Measurements from ENCODE around the gene OGFR. TPM values are rescaled to one million over a fixed set of nuclear protein-coding genes. Genes with fewer than 3 reads are reported as not detected.
A peak's percentile ranks its signal among the peaks of the same experiment; 100 is the strongest.
"Not testable (repeated sequence)": the region's sequence is repeated elsewhere in the genome, so short reads cannot be mapped to it uniquely, and the experiment has no call there.

OGFR gene
- total RNA-seq, 1 donor from 2014 or later, result 56.5 TPM

GRCh38 chr20:62844182-62844581 is 39.5 kb downstream of the OGFR start:
- TF ChIP-seq, protein P1, sequence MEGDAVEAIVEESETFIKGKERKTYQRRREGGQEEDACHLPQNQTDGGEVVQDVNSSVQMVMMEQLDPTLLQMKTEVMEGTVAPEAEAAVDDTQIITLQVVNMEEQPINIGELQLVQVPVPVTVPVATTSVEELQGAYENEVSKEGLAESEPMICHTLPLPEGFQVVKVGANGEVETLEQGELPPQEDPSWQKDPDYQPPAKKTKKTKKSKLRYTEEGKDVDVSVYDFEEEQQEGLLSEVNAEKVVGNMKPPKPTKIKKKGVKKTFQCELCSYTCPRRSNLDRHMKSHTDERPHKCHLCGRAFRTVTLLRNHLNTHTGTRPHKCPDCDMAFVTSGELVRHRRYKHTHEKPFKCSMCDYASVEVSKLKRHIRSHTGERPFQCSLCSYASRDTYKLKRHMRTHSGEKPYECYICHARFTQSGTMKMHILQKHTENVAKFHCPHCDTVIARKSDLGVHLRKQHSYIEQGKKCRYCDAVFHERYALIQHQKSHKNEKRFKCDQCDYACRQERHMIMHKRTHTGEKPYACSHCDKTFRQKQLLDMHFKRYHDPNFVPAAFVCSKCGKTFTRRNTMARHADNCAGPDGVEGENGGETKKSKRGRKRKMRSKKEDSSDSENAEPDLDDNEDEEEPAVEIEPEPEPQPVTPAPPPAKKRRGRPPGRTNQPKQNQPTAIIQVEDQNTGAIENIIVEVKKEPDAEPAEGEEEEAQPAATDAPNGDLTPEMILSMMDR (IDR thresholded peaks at IDR 0.05; ENCODE audit: unreplicated experiment), result no peak
- H3K9me3 Mint-ChIP-seq, result no peaks in the 10 kb centered on the region
- no peaks in the 10 kb centered on the region for H3K27me3 Mint-ChIP-seq (ENCODE audit: low read depth)
- H3K4me3 Mint-ChIP-seq, result no peak overlapping the region
- no peak for DNase-seq (ENCODE audit: low spot score in 2 of 2, unreplicated experiment in 2 of 2)
- peaks cover 14% of the 10 kb centered on the region for H3K4me1 Mint-ChIP-seq
- peaks cover 21% of the 10 kb centered on the region for H3K36me3 Mint-ChIP-seq
- no peak overlapping the region for H3K27ac Mint-ChIP-seq

DNA sequence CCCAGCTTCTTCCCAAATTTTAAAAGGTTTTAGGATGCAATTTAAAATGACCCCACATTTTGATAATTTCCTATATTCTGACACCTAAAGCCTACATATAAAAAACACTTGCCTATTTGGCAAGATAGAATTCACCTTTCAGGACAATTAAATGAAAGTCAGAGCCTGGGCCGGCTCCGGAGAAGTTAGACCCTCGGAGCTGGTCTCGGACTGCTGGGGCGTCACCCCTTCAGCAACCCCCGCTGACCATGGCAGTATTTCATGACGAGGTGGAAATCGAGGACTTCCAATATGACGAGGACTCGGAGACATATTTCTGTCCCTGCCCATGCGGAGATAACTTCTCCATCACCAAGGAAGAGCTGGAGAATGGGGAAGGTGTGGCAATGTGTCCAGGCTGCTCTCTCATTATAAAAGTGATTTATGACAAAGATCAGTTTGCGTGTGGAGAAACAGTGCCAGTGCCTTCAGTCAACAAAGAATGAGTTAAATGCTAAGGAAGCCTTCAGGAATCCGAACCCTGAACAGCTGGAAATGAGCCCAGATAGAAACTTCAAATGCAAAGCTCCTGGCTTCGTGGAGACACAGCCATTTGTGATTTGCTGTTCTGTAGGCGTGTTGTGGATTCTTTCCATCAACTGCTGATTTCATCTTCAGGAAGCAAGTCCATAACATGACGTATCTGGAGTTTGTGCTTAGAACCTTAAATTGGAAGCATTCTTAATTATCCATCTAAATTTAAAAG is 41.0 kb downstream of the OGFR start:
- Mint-ChIP-seq H3K27ac (peak overlapping the region; percentile 76), H3K4me3 (no peak overlapping the region)
- DNase-seq (ENCODE audit: low spot score in 2 of 2, unreplicated experiment in 2 of 2), result no peak

DNA sequence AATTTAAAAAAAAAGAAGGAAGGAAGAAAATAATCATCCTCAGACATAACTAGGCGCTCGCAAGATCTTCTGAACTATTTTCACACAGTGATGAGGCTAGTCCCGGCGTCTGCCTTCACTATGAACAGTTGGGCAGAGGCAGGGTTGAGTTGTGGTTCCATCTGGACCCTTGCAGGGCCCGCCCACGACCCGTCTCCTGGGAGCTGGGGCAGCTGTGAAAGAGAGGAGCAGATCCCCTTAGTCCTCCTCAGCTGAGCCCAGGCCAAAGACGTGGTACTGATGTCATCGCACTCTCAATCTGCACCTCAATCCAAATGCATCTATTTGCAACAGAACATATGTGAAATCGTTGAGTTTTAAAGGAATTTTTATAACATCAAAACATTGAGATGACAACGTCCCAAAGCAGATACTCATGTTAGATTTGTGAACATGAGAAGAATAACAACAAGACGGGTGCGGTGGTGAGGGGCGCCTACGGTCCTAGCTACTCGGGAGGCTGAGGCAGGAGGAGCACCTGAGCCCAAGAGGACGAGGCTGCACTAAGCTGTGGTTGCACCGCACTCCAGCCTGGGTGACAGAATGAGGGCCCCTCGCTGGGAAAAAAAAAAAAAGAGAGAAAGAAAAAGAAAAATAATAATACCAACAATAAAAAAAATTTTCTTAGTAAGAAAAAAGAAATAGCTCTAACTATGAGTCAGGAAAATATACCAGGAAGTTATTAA is 41.7 kb downstream of the OGFR start:
- TF ChIP-seq, protein P1 (IDR thresholded peaks at IDR 0.05; ENCODE audit: unreplicated experiment), result no peak
- peaks cover 14% of the 10 kb centered on the region for H3K4me1 Mint-ChIP-seq
- no peaks in the 10 kb centered on the region for H3K27me3 Mint-ChIP-seq (ENCODE audit: low read depth)
- H3K36me3 Mint-ChIP-seq, result peaks cover 13% of the 10 kb centered on the region
- no peak for DNase-seq (ENCODE audit: low spot score in 2 of 2, unreplicated experiment in 2 of 2)
- H3K27ac Mint-ChIP-seq, result peak overlapping the region; percentile 76
- no peaks in the 10 kb centered on the region for H3K9me3 Mint-ChIP-seq
- no peak overlapping the region for H3K4me3 Mint-ChIP-seq

More for the DNA sequence above, 41.0 kb downstream of the OGFR start:
- H3K9me3 Mint-ChIP-seq, result no peaks in the 10 kb centered on the region
- H3K4me1 Mint-ChIP-seq, result peaks cover 14% of the 10 kb centered on the region
- no peaks in the 10 kb centered on the region for H3K27me3 Mint-ChIP-seq (ENCODE audit: low read depth)
- H3K36me3 Mint-ChIP-seq, result peaks cover 18% of the 10 kb centered on the region
- TF ChIP-seq, protein P1 (IDR thresholded peaks at IDR 0.05; ENCODE audit: unreplicated experiment), result no peak

DNA sequence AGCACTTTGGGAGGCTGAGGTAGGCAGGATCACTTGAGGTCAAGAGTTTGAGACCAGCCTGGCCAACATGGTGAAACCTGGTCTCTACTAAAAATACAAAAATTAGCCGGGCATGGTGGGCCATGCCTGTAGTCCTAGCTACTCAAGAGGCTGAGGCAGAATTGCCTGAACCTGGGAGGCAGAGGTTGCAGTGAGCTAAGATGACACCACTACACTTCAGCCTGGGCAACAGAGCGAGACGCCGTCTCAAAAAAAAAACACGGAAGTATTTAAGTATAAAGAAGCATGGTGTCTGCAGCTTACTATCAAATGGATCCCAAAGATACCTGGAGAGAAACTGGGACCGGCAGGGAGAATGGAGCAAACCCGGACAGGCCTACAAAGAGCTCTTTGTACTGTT is 44.3 kb downstream of the OGFR start:
- Mint-ChIP-seq H3K36me3 (peaks cover 22% of the 10 kb centered on the region), H3K4me1 (peaks cover 14% of the 10 kb centered on the region)
- not testable (repeated sequence) for H3K4me3 Mint-ChIP-seq; DNase-seq (ENCODE audit: low spot score in 2 of 2, unreplicated experiment in 2 of 2); H3K27me3 Mint-ChIP-seq (ENCODE audit: low read depth); H3K9me3 Mint-ChIP-seq; H3K27ac Mint-ChIP-seq

- H3K4me3 Mint-ChIP-seq, result no peak overlapping the region
- H3K36me3 Mint-ChIP-seq, result peaks cover 24% of the 10 kb centered on the region
- no peak overlapping the region for H3K27ac Mint-ChIP-seq
- peaks cover 14% of the 10 kb centered on the region for H3K4me1 Mint-ChIP-seq
- no peak for DNase-seq (ENCODE audit: low spot score in 2 of 2, unreplicated experiment in 2 of 2)
- H3K9me3 Mint-ChIP-seq, result no peaks in the 10 kb centered on the region
- no peaks in the 10 kb centered on the region for H3K27me3 Mint-ChIP-seq (ENCODE audit: low read depth)
- TF ChIP-seq, protein P1 (IDR thresholded peaks at IDR 0.05; ENCODE audit: unreplicated experiment), result no peak
Measured at GRCh38 chr20:62849431-62849830, 44.8 kb downstream of the OGFR start.

DNA sequence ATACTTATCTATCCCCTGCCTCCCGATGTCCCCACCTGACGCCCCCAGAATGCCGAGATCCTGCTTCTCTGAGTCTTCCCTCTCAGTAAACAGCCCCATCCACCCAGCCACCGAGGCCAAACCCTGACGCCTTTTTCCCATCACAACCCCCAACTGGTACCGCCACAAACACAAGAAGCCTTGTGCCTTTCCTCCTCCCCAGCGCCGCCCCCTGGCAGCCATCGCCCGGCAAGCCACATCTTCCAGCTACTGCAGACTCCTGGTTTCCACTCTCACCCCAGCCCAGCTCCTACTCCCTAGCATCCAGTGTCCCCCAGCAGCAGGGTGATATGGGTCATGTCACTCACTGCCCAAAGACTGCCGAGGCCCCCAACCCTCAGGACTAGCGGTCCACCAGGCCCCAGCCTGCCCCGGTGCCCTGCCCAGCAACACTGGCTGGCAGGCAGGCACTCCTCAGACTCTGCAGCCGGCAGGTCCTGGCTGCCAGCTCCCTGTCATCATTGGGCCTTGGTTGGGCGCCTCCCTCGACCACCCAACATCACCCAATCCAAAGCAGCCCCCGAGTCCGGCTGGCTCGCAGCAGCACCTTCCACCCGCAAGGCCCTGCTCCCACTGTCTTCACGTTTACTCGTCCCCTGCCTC is 45.8 kb downstream of the OGFR start:
- TF ChIP-seq, protein P1 (IDR thresholded peaks at IDR 0.05; ENCODE audit: unreplicated experiment), result no peak
- Mint-ChIP-seq H3K27me3 (ENCODE audit: low read depth) (no peaks in the 10 kb centered on the region), H3K36me3 (peaks cover 26% of the 10 kb centered on the region), H3K4me3 (no peak overlapping the region), H3K9me3 (no peaks in the 10 kb centered on the region), H3K27ac (no peak overlapping the region), H3K4me1 (peaks cover 14% of the 10 kb centered on the region)
- no peak for DNase-seq (ENCODE audit: low spot score in 2 of 2, unreplicated experiment in 2 of 2)
